ENCODE measurements around the gene SH3PXD2B.
"Not testable (repeated sequence)": the region's sequence is repeated elsewhere in the genome, so short reads cannot be mapped to it uniquely, and the experiment has no call there.

SH3PXD2B gene

GRCh38 chr5:172415362-172416275 is 38.7 kb downstream of the SH3PXD2B start:
- DNase-seq: no peak

- no peak for DNase-seq
Measured at GRCh38 chr5:172414531-172415361, 39.6 kb downstream of the SH3PXD2B start.

DNA sequence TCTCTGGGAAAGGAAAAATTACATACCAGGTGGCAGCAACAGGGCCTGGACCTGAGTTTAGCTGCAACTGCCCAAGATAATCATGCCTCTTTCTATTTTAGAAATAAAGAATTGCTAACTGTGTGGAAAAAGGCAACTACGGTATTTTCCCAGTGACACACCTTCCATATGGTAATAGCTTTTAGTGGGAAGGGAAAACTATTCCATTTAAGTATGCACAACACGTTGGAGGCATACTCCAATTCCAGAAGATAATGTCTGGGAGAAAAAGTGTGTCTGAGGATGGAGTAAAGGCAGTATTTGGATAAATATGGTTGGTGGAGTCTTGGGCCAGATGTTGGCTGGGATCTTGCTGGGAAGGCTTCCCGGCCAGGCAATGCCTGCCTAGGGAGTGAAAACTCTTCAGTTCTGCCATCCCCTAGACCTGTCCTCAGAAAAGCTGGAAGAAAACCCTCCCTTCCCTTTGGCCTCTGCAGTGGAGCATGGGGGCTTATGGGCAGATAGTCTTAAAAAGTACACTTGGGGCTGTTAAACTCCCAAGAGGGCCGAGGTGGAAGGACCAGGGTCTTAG is 40.6 kb downstream of the SH3PXD2B start:
- no peak for DNase-seq

- DNase-seq: no peak
Measured at GRCh38 chr5:172412724-172413286, 41.5 kb downstream of the SH3PXD2B start.

DNA sequence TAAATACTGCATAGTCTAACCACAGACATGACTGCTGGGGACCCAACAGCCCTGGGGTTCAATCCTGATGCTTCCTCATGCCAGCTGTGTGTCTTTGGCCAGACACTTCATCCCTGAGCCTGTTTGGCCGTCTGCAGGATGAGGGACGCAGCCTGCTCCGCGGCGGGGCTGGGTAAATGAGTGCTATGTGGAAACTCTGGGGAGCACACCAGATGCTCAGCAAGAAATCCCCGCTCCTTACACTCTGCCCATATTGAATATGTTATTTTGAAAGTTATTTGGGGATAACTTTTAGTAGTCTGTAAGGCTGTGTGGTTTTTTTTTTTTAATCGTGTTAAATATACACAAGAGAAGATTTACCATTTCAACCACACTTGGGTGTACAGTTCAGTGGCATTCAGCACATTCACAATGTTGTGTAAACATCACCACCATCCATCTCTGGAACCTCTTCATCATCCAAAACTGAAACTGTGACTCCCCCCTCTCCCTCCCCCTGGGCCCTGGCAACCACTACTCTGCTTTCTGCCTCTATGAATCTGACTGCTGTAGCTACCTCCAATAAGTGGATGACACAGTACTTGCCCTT is 42.7 kb downstream of the SH3PXD2B start:
- DNase-seq: no peak

DNA sequence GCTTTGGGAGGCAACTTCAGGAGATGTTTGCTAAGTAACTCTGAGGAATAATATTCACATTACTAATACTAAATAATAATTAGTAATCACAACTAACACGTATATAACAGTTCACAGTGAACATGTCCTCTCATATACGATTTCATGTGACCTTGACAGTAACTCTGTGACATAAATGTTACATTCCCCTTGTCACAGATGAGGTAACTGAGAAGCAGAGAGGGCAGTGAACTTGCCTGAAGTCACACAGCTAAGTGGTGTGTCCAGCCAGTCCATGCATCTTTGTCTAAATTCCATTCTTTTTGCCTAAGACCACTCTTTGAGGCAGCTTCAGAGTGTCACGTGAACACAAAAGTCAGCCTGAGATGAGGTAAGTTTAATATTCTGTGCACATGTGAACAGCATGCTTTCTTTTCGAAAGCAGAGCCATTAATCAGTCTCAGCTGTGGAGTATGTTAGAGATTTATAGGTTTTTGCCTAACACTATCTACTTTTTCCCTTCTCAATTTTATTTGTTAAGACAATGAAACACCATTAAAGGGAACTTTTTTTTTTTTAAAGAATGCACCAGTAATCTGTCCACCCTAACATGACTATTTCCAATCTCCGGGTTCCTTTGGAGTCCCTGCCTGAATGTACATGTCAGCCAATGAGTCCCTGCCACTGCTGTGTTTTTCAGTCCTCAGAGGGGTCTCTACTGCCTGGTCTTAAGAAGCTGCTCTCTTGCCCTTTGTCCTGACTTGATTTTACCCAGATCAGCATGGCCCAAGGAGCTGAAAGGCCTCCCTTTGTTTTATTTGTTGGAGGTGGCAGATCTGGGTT is 43.5 kb downstream of the SH3PXD2B start:
- DNase-seq: no peak

- DNase-seq: no peak
Measured at GRCh38 chr5:172410160-172410559, 44.2 kb downstream of the SH3PXD2B start.

DNA sequence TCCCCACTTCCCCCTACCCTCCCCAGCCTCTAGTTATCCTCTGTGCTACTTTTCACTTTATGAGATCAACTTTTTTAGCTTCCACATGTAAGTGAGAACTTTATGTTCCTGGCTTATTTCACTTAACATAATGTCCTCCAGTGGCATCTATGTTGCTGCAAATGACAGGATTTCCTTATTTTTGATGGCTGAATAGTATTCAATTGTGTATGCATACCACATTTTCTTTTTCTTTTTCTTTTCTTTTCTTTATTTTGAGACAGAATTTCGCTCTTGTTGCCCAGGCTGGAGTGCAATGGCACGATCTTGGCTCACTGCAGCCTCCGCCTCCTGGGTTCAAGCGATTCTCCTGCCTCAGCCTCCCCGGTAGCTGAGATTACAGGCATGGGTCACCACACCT is 44.8 kb downstream of the SH3PXD2B start:
- DNase-seq: not testable (repeated sequence)

DNA sequence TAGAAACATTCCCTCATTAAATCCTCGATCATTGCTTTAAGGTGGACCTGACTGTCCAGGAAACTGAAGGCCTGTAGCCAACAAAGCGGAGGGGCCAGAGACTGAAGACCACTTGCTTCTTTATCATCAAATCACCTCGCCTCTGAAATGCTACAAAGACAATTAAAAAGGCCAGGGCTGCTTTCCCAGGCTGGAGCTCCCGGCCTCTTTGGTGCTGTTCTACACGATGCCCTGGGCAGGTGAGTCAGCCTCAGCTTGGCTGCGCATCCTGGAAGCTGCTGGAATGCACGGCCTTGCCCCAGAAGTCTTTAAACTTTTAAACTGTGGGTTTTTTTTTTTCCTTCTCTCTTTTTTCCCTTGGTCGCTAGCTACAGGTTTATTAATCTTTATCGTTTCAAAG is 46.5 kb downstream of the SH3PXD2B start:
- DNase-seq: no peak

GRCh38 chr5:172407241-172407691 is 47.1 kb downstream of the SH3PXD2B start:
- DNase-seq: no peak

DNA sequence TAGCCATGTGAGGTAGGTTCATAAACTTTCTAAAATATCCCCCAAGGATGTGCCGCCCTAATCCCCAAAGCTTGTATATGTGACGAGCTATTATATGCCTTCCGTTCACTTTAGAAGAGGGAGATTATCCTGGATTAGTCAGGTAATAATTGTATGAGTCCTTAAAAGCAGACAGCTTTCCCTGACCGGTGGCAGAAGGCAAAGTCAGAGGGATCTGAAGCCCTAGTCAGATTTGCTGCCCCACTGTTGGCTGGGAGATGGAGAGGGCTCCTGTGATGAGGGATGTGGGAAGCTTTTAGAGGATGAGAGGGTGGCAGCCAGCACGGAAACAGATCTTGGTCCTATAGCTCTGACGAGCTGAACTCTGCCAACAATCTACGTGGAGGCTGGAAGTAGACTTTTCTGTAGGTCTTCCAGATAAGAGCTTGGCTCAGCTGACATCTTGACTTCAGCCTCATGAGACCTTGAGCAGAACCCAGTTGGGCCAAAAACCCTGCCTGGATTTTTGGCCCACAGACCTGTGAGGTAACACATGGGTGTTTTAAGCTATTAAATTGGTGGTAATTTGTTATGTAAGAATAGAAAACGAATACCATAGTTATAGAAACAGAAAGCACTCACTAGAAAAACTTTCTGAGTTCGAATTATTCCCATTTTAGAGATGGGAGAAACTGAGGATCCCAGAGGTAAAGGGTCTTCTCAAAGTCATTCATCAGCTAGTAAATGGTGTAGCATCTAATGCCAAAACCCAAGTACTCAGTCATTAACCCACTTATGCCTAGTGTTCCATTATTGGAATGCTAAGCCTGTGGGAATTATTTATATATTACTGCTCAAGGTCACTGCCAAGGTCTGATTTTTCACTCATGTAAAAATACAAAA is 48.9 kb downstream of the SH3PXD2B start:
- DNase-seq: no peak

DNA sequence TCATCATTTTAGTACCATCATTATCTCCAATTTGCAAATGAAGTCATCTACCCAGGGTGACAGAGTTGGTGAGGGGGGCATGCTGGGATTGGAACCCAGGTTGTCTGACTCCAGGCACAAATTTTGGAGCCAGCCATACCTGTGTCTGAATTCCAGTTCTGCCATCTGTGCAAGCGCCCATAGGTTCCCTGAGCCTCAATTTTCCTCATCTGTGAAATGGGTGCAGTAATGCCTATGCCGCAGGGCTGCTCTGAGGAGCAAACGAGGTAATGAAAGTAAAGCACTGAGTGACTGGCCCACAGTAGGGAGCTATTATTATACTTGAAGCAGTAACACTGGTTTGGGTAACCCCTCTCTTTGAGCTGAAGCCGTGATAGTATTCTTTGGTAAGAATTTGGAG is 49.6 kb downstream of the SH3PXD2B start:
- no peak for DNase-seq

GRCh38 chr5:172403817-172404216 is 50.5 kb downstream of the SH3PXD2B start:
- no peak for DNase-seq

GRCh38 chr5:172403189-172403796 is 51.0 kb downstream of the SH3PXD2B start:
- DNase-seq: no peak

- no peak for DNase-seq
Measured at GRCh38 chr5:172402531-172403188, 51.7 kb downstream of the SH3PXD2B start.

DNA sequence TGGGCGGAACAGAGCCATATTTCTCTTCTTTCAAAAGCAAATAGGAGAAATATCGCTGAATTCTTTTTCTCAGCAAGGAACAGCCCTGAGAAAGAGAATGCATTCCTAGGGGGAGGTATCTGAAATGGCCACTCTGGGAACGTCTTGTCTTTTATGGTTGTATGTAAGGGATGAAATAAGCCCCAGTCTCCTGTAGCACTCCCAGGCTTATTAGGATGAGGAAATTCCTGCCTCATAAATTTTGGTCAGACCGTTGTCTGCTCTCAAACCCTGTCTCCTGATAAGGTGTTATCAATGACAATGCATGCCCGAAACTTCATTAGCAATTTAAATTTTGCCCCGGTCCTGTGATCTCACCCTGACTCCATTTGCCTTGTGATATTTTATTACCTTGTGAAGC is 52.3 kb downstream of the SH3PXD2B start:
- DNase-seq: not testable (repeated sequence)

GRCh38 chr5:172399826-172400225 is 54.5 kb downstream of the SH3PXD2B start:
- peak; percentile 0 for DNase-seq

DNA sequence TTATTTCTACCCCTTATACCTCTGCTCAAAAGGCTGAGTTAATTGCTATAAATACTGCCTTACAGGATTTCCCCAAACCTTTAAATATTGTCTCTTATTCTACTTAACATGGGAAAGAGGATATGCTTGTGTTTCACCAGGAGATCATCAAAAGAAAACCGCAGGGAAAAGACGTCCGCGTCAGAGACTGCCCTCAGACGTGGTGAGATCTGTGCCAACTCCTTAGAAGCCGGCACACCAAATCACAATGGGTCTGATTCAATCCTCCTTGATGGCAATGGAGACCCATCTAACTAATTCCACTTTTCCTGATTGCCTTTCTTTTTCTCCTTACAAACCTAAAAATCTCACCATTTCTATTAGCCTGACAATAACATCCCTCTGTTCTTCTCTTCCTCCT is 55.0 kb downstream of the SH3PXD2B start:
- no peak for DNase-seq

DNA sequence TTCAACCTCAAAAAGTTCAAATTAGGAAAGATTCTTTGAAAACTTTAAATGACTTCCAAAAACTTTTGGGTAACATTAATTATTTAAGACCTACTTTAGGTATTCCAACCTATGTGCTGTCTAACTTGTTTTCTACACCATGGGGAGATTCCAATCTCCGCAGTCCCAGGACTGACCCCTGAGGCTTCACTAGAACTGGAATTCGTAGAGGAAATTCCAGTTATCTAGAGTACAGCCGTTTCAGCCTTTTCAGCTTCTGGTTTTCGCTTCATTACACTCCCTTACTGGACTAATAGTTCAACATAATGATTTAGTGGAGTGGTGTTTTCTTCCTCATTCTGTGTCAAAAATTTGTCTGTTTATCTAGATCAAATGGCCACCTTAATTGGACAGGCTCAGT is 55.7 kb downstream of the SH3PXD2B start:
- DNase-seq: not testable (repeated sequence)

GRCh38 chr5:172396994-172397393 is 57.3 kb downstream of the SH3PXD2B start:
- not testable (repeated sequence) for DNase-seq
